Kidney (tissue), 14 donors: ENCODE results near the gene NOM1. TPM values are rescaled to one million over a fixed set of nuclear protein-coding genes. Genes with fewer than 3 reads are reported as not detected.

Experiments
- DNase-seq, 5 donors: peaks; one replicate each; pipeline ENCODE4 v3.0.0-alpha.2; 2013 to 2020
- FAIRE-seq: peaks from 2 replicates; lab custom pipeline; 2012; peaks lifted over from hg19 to GRCh38; lab: Jason Lieb, UNC
- H3K27ac ChIP-seq, 2 donors: one replicate each; pipeline ENCODE4 v1.7.0; 2013; ENCODE audit warnings: low read depth in 2 of 2, low read length in 2 of 2, inconsistent platforms in 1 of 2
- H3K27me3 ChIP-seq: one replicate; pipeline ENCODE4 v1.7.1; 2013; ENCODE audit warnings: low read length, inconsistent platforms; ENCODE audit not compliant: control insufficient read depth, insufficient read depth
- H3K36me3 ChIP-seq, 3 donors: one replicate each; pipeline versions ENCODE4 v1.7.0 to v1.7.1; 2013; ENCODE audit warnings: low read length in 3 of 3, control low read depth in 1 of 3, inconsistent platforms in 1 of 3; ENCODE audit not compliant: insufficient read depth in 3 of 3, control insufficient read depth in 2 of 3
- H3K4me1 ChIP-seq, 3 donors: one replicate each; pipeline versions ENCODE4 v1.7.0 to v1.7.1; 2013; ENCODE audit warnings: low read length in 3 of 3, inconsistent platforms in 1 of 3, low read depth in 1 of 3; ENCODE audit not compliant: control insufficient read depth in 2 of 3, insufficient read depth in 2 of 3
- H3K4me3 ChIP-seq, 3 donors: one replicate each; pipeline versions ENCODE4 v1.7.0 to v1.8.1; 2013; ENCODE audit warnings: low read length in 3 of 3, control low read depth in 1 of 3, inconsistent platforms in 1 of 3
- H3K9ac ChIP-seq, 3 donors: one replicate each; pipeline versions ENCODE4 v1.7.0 to v1.7.1; 2013; ENCODE audit warnings: low read length in 3 of 3, control low read depth in 1 of 3, inconsistent platforms in 1 of 3
- H3K9me3 ChIP-seq, 3 donors: one replicate each; pipeline versions ENCODE4 v1.7.0 to v1.7.1; 2013; ENCODE audit warnings: low read length in 3 of 3, control low read depth in 1 of 3, inconsistent platforms in 1 of 3; ENCODE audit not compliant: control insufficient read depth in 2 of 3, insufficient read depth in 1 of 3
- CTCF ChIP-seq: IDR thresholded peaks from 3 replicates; pipeline ENCODE4 v1.5.1; 2012; ENCODE audit warnings: mild to moderate bottlenecking, moderate library complexity, borderline replicate concordance; ENCODE audit not compliant: insufficient read depth; ENCODE audit errors: extremely low read depth
- intact Hi-C: fragments of 100-400 bp; cut with DNase I; formaldehyde crosslinking; loops from one replicate; pipeline ENCODE4 v1.11.1; 2022
- polyA plus RNA-seq: library from polyadenylated mRNA; stranded (reverse); fragments of 350-450 nt; fragmentation: Illumina TruSeq; extraction: RNeasy Lipid Tissue Mini Kit (QIAGEN cat#74804); gene quantifications from one replicate; pipeline ENCODE4 v1.2.3, GENCODE V29; 2014; ENCODE audit warnings: low read depth, low replicate concordance; ENCODE audit not compliant: insufficient read depth
- total RNA-seq: library from RNA; stranded (reverse); fragmentation: NEBNext Ultra II Directional; extraction: Animal tissue kit (Norgen Biotek cat#: 25700); gene quantifications from one replicate; pipeline ENCODE4 v1.2.1, GENCODE V29; 2021
- donor health status: control.
- donor health status: control.
- donor health status: control.
- donor health status: control.
- donor health status: control.
- donor health status: DM: yes; HTN: yes; CAD: no.
- donor health status: Normal renal cell carcinoma (clear cell type).

Gene NOM1
- total and polyA plus RNA-seq, 2 donors from 2014 or later, result 5.8 to 17.6 TPM

GRCh38 chr7:156927571-156928405 is 21.7 kb upstream of the NOM1 start:
- Histone ChIP-seq H3K27ac (no peak overlapping the region), H3K27me3 (no peaks in the 10 kb centered on the region), H3K36me3 (no peaks in the 10 kb centered on the region), H3K9ac (no peak overlapping the region), H3K4me1 (peaks cover 0 to 2% (median 0%) of the 10 kb centered on the region in 3 donors), H3K4me3 (no peak overlapping the region), H3K9me3 (no peaks in the 10 kb centered on the region)
- intact Hi-C loops, result no loop called here
- FAIRE-seq (no peak), DNase-seq (no peak)
- no peak for TF ChIP-seq CTCF

GRCh38 chr7:156928406-156928747 is 21.1 kb upstream of the NOM1 start:
- TF ChIP-seq CTCF, result no peak
- H3K4me3 ChIP-seq, result no peak overlapping the region
- no peaks in the 10 kb centered on the region for H3K36me3 ChIP-seq
- H3K27me3 ChIP-seq, result no peaks in the 10 kb centered on the region
- H3K4me1 ChIP-seq, result peaks cover 0 to 2% (median 0%) of the 10 kb centered on the region in 3 donors
- H3K9me3 ChIP-seq, result no peaks in the 10 kb centered on the region
- DNase-seq, result no peak
- no peak for FAIRE-seq
- H3K9ac ChIP-seq, result no peak overlapping the region
- no peak overlapping the region for H3K27ac ChIP-seq
- intact Hi-C loops, result no loop called here

GRCh38 chr7:156929789-156930539 is 19.5 kb upstream of the NOM1 start:
- H3K4me3 ChIP-seq, result no peak overlapping the region
- H3K27ac ChIP-seq, result no peak overlapping the region
- H3K4me1 ChIP-seq, result peaks cover 0 to 2% (median 0%) of the 10 kb centered on the region in 3 donors
- no peaks in the 10 kb centered on the region for H3K9me3 ChIP-seq
- TF ChIP-seq CTCF, result no peak
- no peaks in the 10 kb centered on the region for H3K27me3 ChIP-seq
- intact Hi-C loops, result no loop called here
- no peaks in the 10 kb centered on the region for H3K36me3 ChIP-seq
- no peak for DNase-seq
- H3K9ac ChIP-seq, result no peak overlapping the region
- no peak for FAIRE-seq
